Measurements from ENCODE around the gene CACNG7. TPM values are rescaled to one million over a fixed set of nuclear protein-coding genes. Genes with fewer than 3 reads are reported as not detected.
A peak's percentile ranks its signal among the peaks of the same experiment; 100 is the strongest.

Gene CACNG7
- total RNA-seq, 1 experiment from 2014 or later = 11.0 TPM

DNA sequence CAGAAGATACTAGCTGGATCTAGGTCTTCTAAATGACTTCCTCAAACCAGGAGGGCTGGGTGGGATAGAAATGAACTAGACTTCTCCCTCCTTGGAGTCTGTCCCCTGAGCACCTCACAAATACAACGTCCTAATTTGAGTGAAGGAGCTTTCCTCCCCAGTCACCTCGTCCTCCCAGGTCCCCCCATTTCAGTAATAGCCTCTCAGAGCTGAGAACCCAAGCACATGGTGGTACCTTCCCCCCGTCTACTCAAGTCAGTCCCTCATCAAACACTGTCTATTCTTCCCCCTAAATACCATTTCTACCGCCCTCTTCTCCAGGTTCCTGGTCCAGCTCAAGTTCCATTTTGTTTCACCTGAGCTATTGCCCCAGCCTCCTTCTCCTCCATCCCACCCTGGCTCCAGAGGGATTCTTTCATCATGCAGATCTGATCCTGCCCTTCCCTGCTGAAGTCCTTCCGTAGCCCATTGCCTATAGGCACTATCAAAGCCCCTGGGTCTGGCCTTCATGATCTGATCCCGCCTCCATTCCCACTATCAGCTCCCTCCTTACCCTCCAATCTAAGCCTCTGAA lies 32.3 kb upstream of the CACNG7 start:
- DNase-seq (ENCODE audit: low spot score) = no peak
- in situ Hi-C loops (cut with HindIII; ENCODE audit: low sequenced_read_pairs) = no loop called here

DNA sequence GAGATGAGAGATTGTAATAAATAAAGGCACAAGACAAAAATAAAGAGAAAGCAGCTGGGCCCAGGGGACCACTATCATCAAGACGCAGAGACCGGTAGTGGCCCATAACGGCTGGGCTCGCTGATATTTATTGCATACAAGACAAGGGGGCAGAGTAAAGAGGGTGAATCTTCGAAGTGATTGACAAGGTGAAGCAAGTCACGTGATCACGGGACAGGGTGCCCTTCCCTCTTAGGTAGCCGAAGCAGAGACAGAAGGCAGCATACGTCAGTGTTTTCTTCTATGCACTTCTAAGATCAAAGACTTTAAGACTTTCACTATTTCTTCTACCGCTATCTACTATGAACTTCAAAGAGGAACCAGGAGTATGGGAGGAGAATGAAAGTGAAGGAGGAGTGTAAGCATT lies 31.7 kb upstream of the CACNG7 start:
- DNase-seq (ENCODE audit: low spot score) = no peak
- in situ Hi-C loops (cut with HindIII; ENCODE audit: low sequenced_read_pairs) = no loop called here

DNA sequence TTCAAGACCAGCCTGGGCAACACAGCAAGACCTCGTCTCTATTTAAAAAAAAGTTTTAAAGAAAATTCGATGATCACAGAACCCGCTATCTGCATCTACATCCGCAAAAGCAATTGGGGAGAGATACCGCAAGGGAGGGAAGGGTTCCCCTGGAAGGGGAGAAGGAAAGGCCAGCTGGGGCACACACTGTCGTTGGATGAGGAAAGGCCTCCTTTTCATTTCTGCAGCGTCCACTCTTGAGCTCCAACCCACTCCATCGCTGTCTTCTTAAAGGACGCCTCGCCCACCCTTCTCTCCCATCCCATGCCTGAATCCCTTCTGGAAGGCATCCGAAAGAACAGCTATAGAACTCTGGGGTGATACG lies 30.3 kb upstream of the CACNG7 start:
- in situ Hi-C loops (cut with HindIII; ENCODE audit: low sequenced_read_pairs) = no loop called here
- DNase-seq (ENCODE audit: low spot score) = no peak

DNA sequence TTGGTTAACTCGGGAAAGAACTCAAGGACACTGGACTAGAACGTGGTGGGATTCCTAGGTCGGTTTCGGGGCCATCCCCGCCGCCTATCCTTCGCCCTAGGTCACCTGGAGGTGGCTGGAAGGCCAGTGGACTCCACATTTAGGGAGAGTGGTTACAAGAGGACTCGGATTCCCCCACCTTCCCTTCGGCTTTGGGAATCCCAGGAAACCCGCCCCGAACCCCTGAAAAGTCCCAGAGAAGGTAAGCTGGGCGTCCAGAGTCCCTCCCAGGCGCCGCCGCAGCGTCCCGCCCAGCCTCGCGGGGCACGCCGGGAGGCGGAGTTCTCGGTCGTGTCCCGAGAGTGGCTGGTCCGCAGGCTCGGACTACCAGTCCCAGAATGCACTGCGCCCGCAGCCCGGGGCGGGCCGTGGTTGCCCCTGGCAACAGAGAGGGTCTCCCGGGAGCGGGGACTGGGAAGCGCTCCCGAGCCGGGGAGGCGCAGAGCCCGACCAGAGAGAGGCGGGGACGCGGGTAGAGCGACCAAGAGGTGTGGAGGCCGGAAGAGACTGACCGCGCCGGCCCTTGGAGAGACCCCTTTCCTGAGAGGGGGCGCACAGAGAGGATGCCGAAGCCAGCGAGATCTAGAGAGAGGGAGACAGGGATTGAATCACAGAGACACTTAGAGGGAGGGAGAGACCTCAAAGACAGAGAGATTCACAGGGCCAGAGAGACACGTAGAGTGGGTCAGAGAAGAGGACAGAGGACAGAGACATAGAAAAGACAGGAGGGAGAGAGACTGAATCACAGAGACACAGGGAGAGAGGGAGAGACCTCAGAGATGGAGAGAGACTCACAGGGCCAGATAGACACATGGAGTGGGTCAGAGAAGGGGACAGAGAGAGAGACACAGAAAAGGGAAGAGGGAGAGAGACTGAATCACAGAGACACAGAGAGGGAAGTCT lies 29.7 kb upstream of the CACNG7 start:
- DNase-seq (ENCODE audit: low spot score) = peak; percentile 96
- in situ Hi-C loops (cut with HindIII; ENCODE audit: low sequenced_read_pairs) = no loop called here

DNA sequence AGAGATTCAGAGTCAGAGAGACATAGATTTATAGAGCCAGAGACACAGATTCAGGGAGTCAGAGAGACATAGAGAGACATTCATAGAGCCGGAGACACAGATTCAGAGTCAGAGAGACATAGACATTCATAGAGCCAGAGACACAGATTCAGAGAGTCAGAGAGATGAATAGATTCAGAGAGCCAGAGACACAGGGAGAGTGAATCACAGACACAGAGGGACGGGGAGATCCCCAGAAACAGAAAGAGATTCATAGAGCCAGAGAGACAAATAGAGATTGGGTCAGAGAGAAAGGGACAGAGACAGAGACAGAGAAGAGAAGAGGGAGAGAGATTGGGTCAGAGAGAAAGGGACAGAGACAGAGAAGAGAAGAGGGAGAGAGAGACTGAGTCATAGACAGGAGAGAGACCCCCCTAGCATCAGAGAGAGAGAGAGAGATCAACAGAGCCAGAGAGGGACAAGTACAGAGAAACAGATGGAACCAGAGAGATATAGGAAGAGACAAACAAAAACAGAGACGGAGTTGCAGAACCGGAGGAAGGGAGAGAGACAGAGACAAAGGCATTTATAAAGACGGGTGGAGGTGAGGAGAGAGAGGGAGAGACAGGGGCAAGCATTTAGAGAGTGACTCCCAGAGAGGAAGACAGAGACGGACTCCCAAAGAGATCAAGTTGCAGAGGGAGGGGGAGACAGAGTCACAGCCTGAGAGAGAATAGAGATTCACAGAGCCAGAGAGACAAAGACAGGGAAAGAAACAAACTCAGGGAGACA lies 28.2 kb upstream of the CACNG7 start:
- DNase-seq (ENCODE audit: low spot score) = no peak
- in situ Hi-C loops (cut with HindIII; ENCODE audit: low sequenced_read_pairs) = no loop called here

DNA sequence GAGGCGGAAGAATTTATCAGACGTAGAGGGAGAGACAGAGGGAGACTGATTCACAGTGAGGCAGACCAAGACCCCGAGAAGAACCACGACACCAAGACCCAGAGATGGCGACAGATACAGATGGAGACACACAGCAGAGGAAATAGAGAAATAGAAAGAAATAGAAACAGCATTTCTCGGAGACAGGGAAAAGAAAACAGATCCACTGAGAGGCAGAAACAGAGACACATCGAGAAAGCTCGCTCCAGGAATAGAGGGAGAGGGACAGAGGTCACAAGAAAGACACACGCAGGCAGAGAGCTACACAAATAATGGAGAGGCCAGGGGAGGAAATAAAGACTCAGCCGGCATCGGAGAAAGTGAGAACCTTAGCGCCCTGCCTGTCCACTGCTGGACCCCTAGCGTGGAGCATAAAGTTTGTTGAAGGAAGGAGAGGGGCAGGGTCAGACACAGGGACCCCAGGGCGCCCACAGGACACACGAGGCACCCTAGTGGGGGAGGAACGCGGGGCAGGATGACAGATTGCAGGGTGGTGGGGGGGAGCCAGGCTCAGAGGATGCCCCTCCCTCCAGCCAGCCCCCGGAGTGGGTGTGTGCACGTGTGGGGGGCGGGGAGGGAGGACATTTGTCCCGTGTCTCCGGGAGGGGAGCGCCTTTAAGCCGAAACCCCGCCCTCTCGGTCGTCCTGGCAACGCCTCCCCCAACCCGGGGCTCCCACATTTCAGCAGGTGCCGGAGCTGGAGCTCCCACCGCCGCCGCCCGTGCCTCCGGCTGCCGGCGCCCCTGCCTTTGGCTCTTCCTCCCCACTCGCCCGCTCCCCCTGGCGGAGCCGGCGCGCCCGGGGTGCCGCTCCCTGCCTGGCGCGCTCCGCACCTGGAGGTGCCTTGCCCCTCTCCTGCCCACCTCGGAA lies 27.3 kb upstream of the CACNG7 start, which contains the start of gene PRKCG:
Gene PRKCG, plus strand, starts transcription at position 716 of the 909 bp plus-strand sequence. CDS start 298 bp downstream, outside the sequence.
- DNase-seq (ENCODE audit: low spot score) = no peak

DNA sequence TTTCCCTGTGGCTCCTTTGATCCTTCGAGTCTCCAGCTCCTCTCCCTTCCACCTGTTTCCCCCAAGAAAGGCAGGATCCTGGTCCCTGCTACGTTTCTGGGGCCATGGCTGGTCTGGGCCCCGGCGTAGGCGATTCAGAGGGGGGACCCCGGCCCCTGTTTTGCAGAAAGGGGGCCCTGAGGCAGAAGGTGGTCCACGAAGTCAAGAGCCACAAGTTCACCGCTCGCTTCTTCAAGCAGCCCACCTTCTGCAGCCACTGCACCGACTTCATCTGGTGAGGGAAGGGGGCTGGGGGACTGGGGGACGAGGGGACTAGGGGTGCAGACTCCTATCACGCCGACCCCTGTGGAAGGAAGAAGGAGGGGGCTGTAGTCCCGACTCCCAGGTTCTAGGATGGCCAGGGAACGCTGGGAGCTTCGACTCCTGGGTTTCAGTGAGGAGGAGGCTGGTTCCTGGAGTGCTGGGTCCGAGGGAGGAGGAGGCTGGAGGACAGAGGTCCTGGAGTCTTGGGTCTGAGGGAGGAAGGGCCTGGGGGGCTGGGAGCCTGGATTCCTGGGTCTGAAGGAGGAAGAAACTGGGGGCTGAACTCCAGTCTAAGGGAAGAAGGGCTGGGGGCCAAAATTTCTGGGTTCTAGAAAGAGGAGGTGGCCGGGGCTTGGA lies 26.6 kb upstream of the CACNG7 start:
- in situ Hi-C loops (cut with HindIII; ENCODE audit: low sequenced_read_pairs) = no loop called here
- DNase-seq (ENCODE audit: low spot score) = no peak

More for the DNA sequence above, 27.3 kb upstream of the CACNG7 start, which contains the start of gene PRKCG:
- in situ Hi-C loops (cut with HindIII; ENCODE audit: low sequenced_read_pairs) = no loop called here

DNA sequence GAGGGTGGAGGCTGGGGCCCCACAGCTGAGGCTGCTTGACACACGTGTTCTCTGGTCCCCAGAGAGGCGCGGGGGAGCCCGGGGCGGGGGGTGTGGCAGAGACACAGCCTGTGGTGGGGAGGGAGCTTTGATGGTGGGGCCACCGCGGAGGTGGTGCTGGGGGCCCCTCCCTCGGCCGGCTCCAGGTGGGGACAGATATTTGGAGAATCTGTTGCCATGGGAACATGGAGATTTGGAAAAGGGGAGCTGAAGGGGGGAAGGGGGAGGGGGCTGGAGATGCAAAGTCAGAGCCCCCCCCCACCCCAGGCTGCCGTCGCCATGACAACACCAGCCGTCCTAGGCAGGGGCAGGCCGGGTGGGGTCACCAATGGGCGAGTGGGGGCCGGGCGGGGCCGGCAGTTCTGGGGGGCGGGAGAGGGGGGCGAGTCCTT lies 25.8 kb upstream of the CACNG7 start:
- in situ Hi-C loops (cut with HindIII; ENCODE audit: low sequenced_read_pairs) = no loop called here
- no peak for DNase-seq (ENCODE audit: low spot score)

DNA sequence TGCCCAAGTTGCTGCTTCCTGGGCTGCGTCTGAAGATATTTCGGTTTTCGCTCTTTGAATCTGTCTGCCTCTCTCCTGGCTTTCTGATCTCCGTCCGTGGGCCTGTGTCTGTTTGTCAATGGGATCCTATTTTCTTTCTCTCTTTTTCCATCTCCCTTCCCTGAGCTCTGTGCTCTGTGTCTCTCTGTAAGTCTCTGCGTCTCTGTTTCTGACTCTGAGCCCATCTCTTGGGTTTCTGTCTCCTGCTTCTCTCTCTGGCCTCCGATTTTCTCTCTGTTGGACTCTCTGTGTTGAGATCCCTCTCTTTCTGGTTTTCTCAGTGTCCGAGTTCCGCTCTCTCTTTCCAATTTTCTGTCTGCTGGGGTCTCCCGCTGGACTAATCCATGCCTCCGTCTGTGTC lies 25.3 kb upstream of the CACNG7 start:
- in situ Hi-C loops (cut with HindIII; ENCODE audit: low sequenced_read_pairs) = no loop called here
- no peak for DNase-seq (ENCODE audit: low spot score)

DNA sequence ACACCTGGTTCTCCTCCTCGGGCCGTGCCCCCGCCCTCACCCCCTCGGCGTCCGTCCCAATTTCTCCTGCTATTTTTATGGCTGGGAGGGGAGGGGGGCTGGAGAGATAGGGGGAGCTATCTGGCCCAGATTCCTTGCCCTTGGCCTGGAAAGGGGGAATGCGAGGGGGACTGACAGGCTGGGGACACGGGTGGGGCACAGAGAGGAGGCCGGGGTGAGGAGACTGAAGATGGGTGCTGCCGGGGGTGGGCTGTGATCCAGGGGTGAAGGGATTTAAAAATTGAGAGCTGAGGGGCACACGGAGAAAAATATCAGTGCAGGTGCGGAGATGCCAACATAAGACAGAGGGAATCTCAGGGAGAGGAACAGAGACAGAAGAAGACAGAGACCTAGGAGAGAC lies 24.8 kb upstream of the CACNG7 start:
- in situ Hi-C loops (cut with HindIII; ENCODE audit: low sequenced_read_pairs) = no loop called here
- DNase-seq (ENCODE audit: low spot score) = no peak

DNA sequence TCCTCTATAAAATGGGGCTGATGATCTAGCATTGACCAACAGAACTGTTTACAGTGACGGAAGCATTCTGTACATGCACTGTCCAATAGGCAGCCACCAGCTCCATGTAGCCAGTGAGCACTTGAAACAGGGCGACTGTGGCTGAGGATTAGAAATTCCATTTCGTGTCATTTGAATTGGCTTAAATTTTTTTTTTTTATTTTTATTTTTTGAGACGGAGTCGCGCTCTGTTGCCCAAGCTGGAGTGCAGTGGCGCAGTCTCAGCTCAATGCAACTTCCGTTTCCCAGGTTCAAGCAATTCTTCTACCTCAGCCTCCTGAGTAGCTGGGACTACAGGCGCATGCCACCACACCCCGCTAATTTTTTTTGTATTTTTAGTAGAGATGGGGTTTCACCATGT lies 24.0 kb upstream of the CACNG7 start:
- no peak for DNase-seq (ENCODE audit: low spot score)

DNA sequence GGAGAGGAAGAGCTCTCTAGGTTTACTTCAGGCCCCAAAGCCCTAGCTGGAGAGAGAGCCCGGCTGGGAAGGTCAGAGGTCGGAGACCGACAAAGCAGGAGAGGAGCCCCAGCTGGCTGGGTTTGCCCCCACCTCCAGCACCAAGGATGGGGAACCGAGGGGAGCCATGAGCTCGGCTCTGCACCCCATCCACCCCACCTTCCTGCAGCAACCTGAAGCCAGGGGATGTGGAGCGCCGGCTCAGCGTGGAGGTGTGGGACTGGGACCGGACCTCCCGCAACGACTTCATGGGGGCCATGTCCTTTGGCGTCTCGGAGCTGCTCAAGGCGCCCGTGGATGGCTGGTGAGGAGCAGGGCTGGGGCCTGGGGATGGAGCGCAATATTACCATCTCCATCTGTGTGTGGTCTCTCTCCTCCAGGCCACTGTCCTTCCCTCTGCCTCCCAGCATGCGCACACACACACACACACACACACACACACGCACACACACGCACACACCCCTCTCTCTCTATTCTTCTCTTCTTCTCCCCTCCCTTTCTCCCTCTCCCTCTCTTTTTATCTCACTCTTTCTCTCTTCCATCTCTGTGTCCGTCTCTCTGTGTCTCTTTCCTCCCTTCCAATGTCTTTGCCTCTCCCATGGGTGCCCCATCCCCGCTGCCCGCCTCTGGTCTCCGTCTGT lies 16.6 kb upstream of the CACNG7 start:
- no peak for DNase-seq (ENCODE audit: low spot score)
- in situ Hi-C loops (cut with HindIII; ENCODE audit: low sequenced_read_pairs) = loop anchor here (10.0 kb wide), 1 partner anchor 62 kb away; no protein-coding TSS in a partner anchor

More for the DNA sequence above, 24.0 kb upstream of the CACNG7 start:
- in situ Hi-C loops (cut with HindIII; ENCODE audit: low sequenced_read_pairs) = no loop called here

DNA sequence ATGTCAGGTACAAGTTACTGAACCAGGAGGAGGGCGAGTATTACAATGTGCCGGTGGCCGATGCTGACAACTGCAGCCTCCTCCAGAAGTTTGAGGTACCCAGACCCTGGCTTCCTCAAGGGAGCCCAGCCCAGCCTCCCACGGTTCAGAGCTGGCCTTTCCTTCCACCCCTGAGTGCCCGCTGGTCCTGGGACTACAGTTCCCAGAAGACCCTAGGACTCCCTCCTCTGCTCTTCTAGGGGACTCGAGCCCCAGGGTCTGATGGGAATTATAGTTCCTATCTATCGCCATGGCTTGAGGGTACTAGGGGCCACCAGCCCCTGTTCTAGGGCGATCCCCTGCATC lies 16.1 kb upstream of the CACNG7 start:
- DNase-seq (ENCODE audit: low spot score) = peak; percentile 36
- in situ Hi-C loops (cut with HindIII; ENCODE audit: low sequenced_read_pairs) = loop anchor here (10.0 kb wide), 1 partner anchor 62 kb away; no protein-coding TSS in a partner anchor

DNA sequence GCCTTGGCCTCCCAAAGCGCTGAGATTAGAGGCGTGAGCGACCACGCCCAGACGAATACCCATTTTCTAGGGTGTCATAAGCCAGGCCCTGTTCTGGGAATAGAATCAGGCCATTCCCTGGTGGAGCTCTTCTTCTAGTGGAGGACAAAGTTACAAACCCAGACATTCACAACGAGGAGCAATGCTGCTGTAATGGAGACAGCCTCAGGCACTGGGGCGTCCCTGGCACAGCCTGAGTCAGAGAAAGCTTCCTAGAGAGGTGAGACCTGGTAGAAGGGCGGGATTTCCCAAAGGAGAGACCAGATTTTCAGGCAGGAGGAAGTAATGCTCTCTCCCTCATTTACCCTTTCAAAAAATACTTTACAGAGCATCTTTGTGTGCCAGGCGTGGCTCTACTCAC lies 14.4 kb upstream of the CACNG7 start:
- DNase-seq (ENCODE audit: low spot score) = no peak
- in situ Hi-C loops (cut with HindIII; ENCODE audit: low sequenced_read_pairs) = loop anchor here (10.0 kb wide), 1 partner anchor 60 kb away; no protein-coding TSS in a partner anchor

DNA sequence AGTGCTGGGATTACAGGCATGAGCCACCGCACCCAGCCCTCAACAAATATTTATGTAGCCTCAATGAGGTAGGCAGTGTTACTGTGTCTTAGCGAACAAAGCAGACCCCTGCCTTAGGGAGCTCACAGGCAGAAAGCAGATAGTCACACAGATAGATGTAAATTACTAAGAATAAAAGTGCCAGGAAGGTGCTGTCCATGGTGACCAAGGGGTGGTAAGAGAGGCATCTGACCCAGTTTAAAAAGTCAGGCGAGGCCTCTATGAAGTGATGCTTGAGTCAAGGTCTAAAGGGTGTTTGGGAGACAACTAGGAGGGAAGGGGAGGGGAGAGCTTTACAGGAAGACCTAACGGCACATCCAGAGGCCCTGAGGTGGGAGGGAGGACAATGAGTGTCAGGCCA lies 12.4 kb upstream of the CACNG7 start:
- in situ Hi-C loops (cut with HindIII; ENCODE audit: low sequenced_read_pairs) = loop anchor here (10.0 kb wide), 1 partner anchor 58 kb away; no protein-coding TSS in a partner anchor
- DNase-seq (ENCODE audit: low spot score) = no peak

DNA sequence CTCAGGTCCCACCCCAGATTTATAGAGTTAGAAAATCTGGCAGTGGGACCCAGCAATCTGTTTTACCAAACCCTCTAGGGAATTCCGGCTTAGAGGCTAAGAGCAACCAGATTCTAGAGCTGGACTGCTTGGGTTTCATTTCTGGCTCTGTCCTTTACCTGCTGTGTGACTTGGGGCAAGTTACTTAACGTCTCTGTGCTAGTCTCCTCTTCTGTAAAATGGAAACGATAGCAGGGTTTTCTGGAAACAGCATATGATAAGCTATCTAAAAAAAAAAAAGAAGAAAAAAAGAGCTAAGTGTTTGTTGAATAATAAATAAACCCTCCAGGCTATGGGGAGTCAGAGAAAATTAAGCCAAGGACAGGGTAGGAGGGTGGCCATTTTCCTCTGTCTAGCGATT lies 11.6 kb upstream of the CACNG7 start:
- DNase-seq (ENCODE audit: low spot score) = no peak
- in situ Hi-C loops (cut with HindIII; ENCODE audit: low sequenced_read_pairs) = loop anchor here (10.0 kb wide), 1 partner anchor 57 kb away; no protein-coding TSS in a partner anchor

DNA sequence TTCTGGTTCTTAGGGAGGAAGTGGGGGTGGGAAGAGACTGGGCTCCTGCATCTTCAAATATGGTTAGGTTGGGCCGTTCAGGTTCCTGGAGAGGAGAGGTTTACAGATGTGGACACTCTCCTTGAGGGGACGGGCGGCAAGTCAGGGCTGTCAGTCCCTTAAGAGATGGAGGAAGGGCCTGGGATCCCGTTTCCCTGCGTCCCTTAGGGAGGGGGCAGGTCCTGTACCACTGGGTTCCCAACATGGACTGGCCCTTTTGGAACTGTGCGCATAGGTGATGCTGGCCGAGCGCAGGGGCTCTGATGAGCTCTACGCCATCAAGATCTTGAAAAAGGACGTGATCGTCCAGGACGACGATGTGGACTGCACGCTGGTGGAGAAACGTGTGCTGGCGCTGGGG lies 10.9 kb upstream of the CACNG7 start:
- no peak for DNase-seq (ENCODE audit: low spot score)
- in situ Hi-C loops (cut with HindIII; ENCODE audit: low sequenced_read_pairs) = loop anchor here (10.0 kb wide), 1 partner anchor 57 kb away; no protein-coding TSS in a partner anchor

All from G401 (cell line).